PFSK-1 (cell line): Measurements from ENCODE around the gene ACTG2.

Experiments used
- FOXP2 ChIP-seq: optimal IDR thresholded peaks from 2 replicates; pipeline ENCODE3; 2011; ENCODE audit warnings: borderline replicate concordance, control low read depth, inconsistent platforms; ENCODE audit not compliant: insufficient read depth; ENCODE audit errors: extremely low read length, extremely low read depth
- POLR2AphosphoS5 ChIP-seq: IDR thresholded peaks from 2 replicates; pipeline ENCODE4 v1.6.1; 2012; ENCODE audit warnings: low read depth, mild to moderate bottlenecking, control low read depth, low read length, moderate library complexity
- REST ChIP-seq, 2 experiments: IDR thresholded peaks; 2 replicates each; pipeline versions ENCODE4 v1.6.1 to v1.8.0; 2011 to 2012; ENCODE audit warnings: low read depth in 2 of 2, low read length in 2 of 2, control low read depth in 1 of 2, inconsistent platforms in 1 of 2, mild to moderate bottlenecking in 1 of 2, moderate library complexity in 1 of 2; ENCODE audit not compliant: insufficient read depth in 1 of 2
- SIN3A ChIP-seq: IDR thresholded peaks from 2 replicates; pipeline ENCODE4 v1.6.1; 2012; ENCODE audit warnings: mild to moderate bottlenecking, low read length, moderate library complexity, borderline replicate concordance; ENCODE audit not compliant: insufficient read depth

- no peak for TF ChIP-seq REST (IDR thresholded peaks at IDR 0.05; ENCODE audit: insufficient read depth in 1 of 2, low read depth in 2 of 2, low read length in 2 of 2)
- no peak for TF ChIP-seq POLR2AphosphoS5
- no peak for TF ChIP-seq FOXP2
- no peak for TF ChIP-seq SIN3A
Measured at GRCh38 chr2:73937899-73938298, 45.1 kb downstream of the ACTG2 start.
